ENCODE results near the gene CBLIF.
"Not testable (repeated sequence)": the region's sequence is repeated elsewhere in the genome, so short reads cannot be mapped to it uniquely, and the experiment has no call there.

DNA sequence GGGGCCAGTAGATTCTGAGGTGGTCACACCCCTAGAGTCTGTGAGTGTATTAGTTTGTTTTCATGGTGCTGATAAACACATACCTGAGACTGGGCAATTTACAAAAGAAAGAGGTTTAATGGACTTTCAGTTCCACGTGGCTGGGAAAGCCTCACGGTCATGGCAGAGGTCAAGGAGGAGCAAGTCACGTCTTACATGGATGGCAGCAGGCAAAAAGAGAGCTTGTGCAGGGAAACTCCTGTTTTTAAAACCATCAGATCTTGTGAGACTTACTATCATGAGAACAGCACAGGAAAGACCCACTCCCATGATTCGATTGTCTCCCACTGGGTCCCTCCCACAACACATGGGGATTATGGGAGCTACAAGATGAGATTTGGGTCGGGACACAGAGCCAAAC lies 60.9 kb downstream of the CBLIF start:
- TF ChIP-seq, protein P1, sequence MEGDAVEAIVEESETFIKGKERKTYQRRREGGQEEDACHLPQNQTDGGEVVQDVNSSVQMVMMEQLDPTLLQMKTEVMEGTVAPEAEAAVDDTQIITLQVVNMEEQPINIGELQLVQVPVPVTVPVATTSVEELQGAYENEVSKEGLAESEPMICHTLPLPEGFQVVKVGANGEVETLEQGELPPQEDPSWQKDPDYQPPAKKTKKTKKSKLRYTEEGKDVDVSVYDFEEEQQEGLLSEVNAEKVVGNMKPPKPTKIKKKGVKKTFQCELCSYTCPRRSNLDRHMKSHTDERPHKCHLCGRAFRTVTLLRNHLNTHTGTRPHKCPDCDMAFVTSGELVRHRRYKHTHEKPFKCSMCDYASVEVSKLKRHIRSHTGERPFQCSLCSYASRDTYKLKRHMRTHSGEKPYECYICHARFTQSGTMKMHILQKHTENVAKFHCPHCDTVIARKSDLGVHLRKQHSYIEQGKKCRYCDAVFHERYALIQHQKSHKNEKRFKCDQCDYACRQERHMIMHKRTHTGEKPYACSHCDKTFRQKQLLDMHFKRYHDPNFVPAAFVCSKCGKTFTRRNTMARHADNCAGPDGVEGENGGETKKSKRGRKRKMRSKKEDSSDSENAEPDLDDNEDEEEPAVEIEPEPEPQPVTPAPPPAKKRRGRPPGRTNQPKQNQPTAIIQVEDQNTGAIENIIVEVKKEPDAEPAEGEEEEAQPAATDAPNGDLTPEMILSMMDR (IDR thresholded peaks at IDR 0.05; ENCODE audit: insufficient read depth, low read length), result not testable (repeated sequence)
- not testable (repeated sequence) for TF ChIP-seq GABPA (IDR thresholded peaks at IDR 0.05; ENCODE audit: low read depth); POLR2AphosphoS5 (IDR thresholded peaks at IDR 0.05; ENCODE audit: low read depth); SPI1 (IDR thresholded peaks at IDR 0.05; ENCODE audit: borderline replicate concordance, low read depth)
- TF ChIP-seq, protein P2, sequence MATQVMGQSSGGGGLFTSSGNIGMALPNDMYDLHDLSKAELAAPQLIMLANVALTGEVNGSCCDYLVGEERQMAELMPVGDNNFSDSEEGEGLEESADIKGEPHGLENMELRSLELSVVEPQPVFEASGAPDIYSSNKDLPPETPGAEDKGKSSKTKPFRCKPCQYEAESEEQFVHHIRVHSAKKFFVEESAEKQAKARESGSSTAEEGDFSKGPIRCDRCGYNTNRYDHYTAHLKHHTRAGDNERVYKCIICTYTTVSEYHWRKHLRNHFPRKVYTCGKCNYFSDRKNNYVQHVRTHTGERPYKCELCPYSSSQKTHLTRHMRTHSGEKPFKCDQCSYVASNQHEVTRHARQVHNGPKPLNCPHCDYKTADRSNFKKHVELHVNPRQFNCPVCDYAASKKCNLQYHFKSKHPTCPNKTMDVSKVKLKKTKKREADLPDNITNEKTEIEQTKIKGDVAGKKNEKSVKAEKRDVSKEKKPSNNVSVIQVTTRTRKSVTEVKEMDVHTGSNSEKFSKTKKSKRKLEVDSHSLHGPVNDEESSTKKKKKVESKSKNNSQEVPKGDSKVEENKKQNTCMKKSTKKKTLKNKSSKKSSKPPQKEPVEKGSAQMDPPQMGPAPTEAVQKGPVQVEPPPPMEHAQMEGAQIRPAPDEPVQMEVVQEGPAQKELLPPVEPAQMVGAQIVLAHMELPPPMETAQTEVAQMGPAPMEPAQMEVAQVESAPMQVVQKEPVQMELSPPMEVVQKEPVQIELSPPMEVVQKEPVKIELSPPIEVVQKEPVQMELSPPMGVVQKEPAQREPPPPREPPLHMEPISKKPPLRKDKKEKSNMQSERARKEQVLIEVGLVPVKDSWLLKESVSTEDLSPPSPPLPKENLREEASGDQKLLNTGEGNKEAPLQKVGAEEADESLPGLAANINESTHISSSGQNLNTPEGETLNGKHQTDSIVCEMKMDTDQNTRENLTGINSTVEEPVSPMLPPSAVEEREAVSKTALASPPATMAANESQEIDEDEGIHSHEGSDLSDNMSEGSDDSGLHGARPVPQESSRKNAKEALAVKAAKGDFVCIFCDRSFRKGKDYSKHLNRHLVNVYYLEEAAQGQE (IDR thresholded peaks at IDR 0.05; ENCODE audit: insufficient replicate concordance, low read depth), result not testable (repeated sequence)

All from HL-60 (cell line).